HG03442 (cell line): ENCODE results near the gene GPR150.

Experiments
- ATAC-seq: cut with Tn5 transposase; IDR thresholded peaks from one replicate; pipeline ENCODE4 v1.9.1; 2021; ENCODE audit warnings: mild to moderate bottlenecking, moderate library complexity; ENCODE audit not compliant: unreplicated experiment

The GPR150 gene

DNA sequence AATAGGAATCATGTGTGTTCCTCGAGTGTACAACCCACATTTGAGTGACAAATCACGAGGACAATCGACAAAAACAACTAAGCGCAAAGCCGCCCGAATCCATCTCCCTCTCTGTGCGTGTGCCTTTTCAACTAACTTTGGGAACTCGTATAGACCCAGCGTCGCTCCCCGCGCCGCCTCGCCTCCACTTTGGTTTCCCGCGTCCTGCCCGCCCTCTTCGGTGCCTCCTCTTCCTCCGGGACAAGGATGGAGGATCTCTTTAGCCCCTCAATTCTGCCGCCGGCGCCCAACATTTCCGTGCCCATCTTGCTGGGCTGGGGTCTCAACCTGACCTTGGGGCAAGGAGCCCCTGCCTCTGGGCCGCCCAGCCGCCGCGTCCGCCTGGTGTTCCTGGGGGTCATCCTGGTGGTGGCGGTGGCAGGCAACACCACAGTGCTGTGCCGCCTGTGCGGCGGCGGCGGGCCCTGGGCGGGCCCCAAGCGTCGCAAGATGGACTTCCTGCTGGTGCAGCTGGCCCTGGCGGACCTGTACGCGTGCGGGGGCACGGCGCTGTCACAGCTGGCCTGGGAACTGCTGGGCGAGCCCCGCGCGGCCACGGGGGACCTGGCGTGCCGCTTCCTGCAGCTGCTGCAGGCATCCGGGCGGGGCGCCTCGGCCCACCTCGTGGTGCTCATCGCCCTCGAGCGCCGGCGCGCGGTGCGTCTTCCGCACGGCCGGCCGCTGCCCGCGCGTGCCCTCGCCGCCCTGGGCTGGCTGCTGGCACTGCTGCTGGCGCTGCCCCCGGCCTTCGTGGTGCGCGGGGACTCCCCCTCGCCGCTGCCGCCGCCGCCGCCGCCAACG lies at the start of gene GPR150:
Gene GPR150, plus strand, starts transcription at position 58 of the 840 bp plus-strand sequence. Its CDS starts 189 bp downstream, at position 247.
- ATAC-seq: peak; percentile 53

GRCh38 chr5:95572016-95572415 lies 47.9 kb upstream of the GPR150 start:
- no peak for ATAC-seq

DNA sequence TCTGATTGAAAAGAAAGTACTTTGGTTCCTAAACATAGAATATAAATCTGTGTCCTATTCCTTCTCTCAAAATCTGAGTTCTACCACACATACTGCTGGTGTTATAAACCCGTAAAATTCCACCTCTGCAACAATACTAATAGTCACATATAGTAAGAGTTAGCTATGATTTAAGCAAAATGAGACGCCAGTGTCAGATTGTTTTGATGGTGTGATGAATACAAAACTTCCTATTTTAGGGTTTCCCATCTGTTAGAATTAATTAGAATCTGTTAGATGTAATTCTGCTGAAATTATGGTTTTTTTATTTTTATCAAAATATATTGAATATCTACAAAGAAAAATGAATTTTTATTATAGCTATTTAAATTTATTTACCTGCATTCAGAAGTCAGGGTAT lies 38.3 kb upstream of the GPR150 start:
- ATAC-seq: no peak

DNA sequence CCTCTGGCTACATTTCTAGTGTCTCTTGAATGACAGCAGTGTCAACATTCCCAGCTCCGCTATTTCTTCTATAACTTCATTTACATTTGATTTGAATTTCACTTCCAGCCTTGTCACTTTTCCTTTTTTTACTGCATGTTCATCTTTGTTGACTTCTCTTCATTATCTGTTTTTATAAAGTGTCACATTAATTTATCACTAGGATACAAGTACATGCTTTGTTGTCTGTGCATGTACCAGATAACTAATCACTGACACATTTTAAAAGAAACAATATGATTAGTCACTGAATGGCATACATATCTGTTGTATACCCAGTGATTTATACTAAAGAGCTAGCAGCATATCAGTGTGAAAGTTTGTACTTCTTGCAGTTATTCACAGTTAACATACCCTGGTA lies 35.9 kb upstream of the GPR150 start:
- ATAC-seq: no peak

DNA sequence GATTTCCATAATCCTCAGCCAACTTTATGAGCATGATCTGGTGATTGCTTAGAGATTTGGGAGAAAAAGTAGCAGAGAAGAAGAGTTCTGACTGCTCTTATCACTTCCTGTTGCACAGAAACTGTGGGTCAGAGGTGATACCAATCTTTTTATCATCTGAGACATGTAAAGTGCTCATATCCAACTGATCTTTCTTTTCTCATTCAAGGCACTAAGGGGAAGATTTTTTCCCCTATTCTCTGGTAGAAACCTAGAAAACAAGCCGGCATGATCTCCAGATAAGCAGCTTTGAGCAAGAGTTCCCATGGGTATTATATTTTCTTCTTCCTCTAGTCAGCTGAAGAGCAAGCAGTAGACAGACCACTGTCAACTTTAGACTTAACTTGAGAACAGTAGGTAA lies 29.0 kb upstream of the GPR150 start:
- ATAC-seq: no peak

- peak; percentile 98 for ATAC-seq
Observed at GRCh38 chr5:95591490-95591901, 28.4 kb upstream of the GPR150 start.

DNA sequence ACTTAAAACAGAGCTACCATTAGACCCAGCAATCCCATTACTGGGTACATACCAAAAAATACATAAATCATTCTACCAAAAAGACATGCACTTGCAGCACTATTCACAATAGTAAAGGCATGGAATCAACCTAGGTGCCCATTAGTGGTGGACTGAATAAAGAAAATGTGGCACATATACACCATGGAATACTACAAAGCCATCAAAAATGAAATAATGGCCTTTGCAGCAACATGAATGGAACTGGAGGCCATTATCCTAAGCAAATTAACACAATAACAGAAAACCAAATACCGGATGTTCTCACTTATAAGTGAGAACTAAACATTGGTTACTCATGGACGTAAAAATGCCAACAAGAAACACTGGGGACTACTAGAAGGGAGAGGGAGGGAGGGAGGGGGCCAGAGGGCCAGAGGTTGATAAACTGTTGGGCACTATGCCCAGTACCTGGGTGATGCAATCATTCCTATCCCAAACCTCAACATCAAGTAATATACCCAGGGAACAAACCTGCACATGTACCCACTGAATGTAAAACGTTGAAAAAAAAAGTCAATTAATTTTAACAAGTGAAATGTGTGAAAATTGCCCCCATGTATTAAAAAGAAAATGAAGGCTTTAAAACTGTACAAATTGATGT lies 24.5 kb upstream of the GPR150 start:
- ATAC-seq: no peak

- no peak for ATAC-seq
Observed at GRCh38 chr5:95599252-95599651, 20.6 kb upstream of the GPR150 start.

DNA sequence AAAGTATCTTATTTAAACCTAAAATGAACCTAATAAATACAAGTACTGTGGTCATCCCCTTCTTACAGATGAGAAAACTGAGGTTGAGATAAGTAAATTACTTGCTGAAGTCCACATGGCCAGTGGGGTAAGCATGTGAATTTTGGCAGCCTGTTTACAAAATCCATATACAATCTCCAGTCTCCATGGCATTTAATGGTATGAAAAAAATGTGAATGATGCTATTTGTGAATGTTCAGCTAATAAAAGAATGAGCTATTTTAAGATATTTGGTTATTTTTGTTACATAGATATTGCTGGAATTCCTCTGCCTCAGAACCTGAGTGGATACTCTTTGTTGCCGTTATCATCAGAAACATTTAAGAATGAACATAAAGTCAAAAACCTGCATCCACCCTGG lies 19.3 kb upstream of the GPR150 start:
- no peak for ATAC-seq

DNA sequence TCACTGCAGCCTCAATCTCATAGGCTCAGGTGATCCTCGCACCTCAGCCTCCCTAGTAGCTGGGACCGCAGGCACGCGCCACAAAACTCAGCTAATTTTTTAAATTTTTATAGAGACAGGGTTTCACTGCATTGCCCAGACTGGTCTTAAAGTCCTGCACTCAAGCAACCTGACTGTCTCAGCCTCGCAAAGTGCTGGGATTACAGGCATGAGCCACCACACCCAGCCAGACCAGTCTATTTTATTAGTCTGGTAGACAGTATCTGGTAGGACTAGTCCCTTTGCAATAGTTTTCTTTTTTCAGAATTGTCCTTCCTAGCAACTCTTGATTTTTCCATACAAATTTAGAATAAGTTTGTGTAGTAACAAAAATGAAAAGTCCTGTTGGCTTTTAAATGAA lies 14.1 kb upstream of the GPR150 start:
- ATAC-seq: no peak

DNA sequence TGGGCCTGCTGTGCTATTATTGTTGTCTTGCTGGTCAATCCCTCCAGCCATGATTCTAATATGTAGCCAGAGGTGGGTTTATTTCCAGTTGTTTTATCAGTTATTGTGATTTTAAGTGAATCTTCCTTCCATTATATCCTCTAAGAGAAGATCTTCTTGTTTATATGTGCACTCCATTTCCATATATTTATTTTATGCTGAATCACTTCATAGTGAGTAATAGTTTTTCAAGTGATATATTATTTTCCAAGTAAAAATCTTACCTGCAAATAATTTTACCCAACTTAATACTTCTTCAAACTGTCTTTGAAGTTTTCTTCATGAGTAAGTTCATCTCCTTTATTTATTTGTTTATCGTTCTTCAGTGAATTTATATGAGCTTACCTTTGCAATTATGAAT lies 13.5 kb upstream of the GPR150 start:
- no peak for ATAC-seq

- no peak for ATAC-seq
Observed at GRCh38 chr5:95609711-95610110, 10.2 kb upstream of the GPR150 start.

- no peak for ATAC-seq
Observed at GRCh38 chr5:95610546-95610945, 9.3 kb upstream of the GPR150 start.

DNA sequence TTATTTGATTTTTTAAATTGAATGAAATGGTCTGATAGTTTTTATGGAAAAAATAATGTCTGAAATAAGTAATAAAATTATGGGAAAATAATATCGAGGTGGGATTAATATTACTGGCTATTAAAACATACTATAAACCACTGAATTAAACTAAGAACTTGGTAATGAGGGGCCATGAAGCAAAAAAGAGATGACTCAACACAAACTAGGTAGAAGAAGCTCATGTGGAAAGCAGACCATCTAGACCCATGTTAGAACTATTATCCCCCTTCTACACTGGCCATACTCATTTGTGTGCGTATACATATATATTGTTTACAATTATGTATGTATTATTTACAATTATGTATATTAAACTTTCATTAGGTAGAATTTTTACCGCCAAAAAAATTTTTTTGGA lies 8.5 kb upstream of the GPR150 start:
- ATAC-seq: no peak

GRCh38 chr5:95613514-95613913 lies 6.4 kb upstream of the GPR150 start:
- no peak for ATAC-seq

GRCh38 chr5:95615164-95615467 lies 4.8 kb upstream of the GPR150 start:
- peak; percentile 44 for ATAC-seq

GRCh38 chr5:95617057-95617456 lies 2.8 kb upstream of the GPR150 start:
- peak; percentile 26 for ATAC-seq

GRCh38 chr5:95619096-95619495 lies 791 bp upstream of the GPR150 start:
- ATAC-seq: no peak

- no peak for ATAC-seq
Observed at GRCh38 chr5:95619514-95620029, 315 bp upstream of the GPR150 start.

DNA sequence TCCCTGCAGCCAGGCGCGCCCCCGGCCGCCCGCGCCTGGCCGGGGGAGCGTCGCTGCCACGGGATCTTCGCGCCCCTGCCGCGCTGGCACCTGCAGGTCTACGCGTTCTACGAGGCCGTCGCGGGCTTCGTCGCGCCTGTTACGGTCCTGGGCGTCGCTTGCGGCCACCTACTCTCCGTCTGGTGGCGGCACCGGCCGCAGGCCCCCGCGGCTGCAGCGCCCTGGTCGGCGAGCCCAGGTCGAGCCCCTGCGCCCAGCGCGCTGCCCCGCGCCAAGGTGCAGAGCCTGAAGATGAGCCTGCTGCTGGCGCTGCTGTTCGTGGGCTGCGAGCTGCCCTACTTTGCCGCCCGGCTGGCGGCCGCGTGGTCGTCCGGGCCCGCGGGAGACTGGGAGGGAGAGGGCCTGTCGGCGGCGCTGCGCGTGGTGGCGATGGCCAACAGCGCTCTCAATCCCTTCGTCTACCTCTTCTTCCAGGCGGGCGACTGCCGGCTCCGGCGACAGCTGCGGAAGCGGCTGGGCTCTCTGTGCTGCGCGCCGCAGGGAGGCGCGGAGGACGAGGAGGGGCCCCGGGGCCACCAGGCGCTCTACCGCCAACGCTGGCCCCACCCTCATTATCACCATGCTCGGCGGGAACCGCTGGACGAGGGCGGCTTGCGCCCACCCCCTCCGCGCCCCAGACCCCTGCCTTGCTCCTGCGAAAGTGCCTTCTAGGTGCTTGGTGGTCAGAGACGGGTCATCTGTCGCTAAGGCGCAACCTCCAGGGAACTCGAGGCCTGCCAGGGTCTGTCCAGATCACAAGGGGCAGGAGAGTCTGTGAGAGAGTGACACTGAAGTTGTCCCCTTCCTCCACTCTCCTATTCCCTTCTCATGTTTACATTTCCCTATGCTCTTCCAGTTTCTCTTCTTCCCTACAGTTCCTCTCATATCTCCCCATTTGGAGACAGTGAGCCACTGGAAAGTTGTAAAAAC lies 1.3 kb downstream of the GPR150 start:
- ATAC-seq: peak; percentile 41
